ENCODE measurements around the gene CSNK2A1.

The CSNK2A1 gene

GRCh38 chr20:532530-532929 is 11.1 kb downstream of the CSNK2A1 start:
- Histone ChIP-seq H3K27ac (ENCODE audit: low read length) (no peak overlapping the region), H2AFZ (ENCODE audit: low read length) (no peak overlapping the region), H3K36me3 (replicated peaks; ENCODE audit: insufficient read depth, low read length) (no peaks in the 10 kb centered on the region; the same call in 1 of the 2 replicates), H3K9me3 (replicated peaks; ENCODE audit: insufficient read depth, low read length) (no peaks in the 10 kb centered on the region), H3K4me2 (ENCODE audit: low read depth, low read length) (no peak overlapping the region), H3K9ac (ENCODE audit: low read length) (no peak overlapping the region), H3F3A (ENCODE audit: insufficient read depth, low read length) (no peaks in the 10 kb centered on the region), H3K4me1 (ENCODE audit: low read length) (no peaks in the 10 kb centered on the region), H3K9me2 (replicated peaks; ENCODE audit: insufficient read depth, low read length) (no peaks in the 10 kb centered on the region), H3K79me2 (ENCODE audit: low read length) (peaks cover 100% of the 10 kb centered on the region), H3K27me3 (replicated peaks; ENCODE audit: insufficient read depth, low read length) (no peaks in the 10 kb centered on the region), H3K4me3 (ENCODE audit: low read length) (no peak overlapping the region), H4K20me1 (ENCODE audit: insufficient read depth, low read length) (peaks cover 67% of the 10 kb centered on the region)
- no peak for TF ChIP-seq EZH2 (optimal IDR thresholded peaks at IDR 0.05; ENCODE audit: low read depth, low read length)
- TF ChIP-seq, protein P1, sequence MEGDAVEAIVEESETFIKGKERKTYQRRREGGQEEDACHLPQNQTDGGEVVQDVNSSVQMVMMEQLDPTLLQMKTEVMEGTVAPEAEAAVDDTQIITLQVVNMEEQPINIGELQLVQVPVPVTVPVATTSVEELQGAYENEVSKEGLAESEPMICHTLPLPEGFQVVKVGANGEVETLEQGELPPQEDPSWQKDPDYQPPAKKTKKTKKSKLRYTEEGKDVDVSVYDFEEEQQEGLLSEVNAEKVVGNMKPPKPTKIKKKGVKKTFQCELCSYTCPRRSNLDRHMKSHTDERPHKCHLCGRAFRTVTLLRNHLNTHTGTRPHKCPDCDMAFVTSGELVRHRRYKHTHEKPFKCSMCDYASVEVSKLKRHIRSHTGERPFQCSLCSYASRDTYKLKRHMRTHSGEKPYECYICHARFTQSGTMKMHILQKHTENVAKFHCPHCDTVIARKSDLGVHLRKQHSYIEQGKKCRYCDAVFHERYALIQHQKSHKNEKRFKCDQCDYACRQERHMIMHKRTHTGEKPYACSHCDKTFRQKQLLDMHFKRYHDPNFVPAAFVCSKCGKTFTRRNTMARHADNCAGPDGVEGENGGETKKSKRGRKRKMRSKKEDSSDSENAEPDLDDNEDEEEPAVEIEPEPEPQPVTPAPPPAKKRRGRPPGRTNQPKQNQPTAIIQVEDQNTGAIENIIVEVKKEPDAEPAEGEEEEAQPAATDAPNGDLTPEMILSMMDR (IDR thresholded peaks at IDR 0.05; ENCODE audit: low read length) = no peak
- no peak for TF ChIP-seq EZH2phosphoT487 (IDR thresholded peaks at IDR 0.05; ENCODE audit: low read length)
- no peak for DNase-seq

DNA sequence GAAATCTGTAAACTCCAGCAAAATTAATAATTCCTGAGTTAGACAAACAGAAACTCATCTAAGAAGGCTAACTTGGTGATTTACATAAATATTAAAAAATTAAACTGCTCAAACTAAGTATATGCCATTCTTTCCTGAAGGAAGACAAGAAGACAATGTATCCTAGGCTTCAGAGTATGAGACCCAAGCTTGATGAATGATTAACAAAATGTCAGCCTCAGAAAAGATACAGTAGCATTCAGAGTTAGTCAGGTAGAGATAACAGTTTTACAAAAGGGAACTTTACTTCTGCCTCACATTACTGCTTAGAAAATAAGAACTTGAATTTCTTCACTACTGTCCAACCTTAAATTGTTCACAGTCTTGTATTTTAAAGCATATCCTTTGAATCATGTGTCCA is 12.0 kb downstream of the CSNK2A1 start:
- no peak overlapping the region for H2AFZ ChIP-seq (ENCODE audit: low read length)
- H3K27me3 ChIP-seq (replicated peaks; ENCODE audit: insufficient read depth, low read length) = no peaks in the 10 kb centered on the region
- no peak for DNase-seq
- no peaks in the 10 kb centered on the region for H3K36me3 ChIP-seq (replicated peaks; ENCODE audit: insufficient read depth, low read length)
- no peaks in the 10 kb centered on the region for H3K4me1 ChIP-seq (ENCODE audit: low read length)
- peaks cover 100% of the 10 kb centered on the region for H3K79me2 ChIP-seq (ENCODE audit: low read length)
- H3F3A ChIP-seq (ENCODE audit: insufficient read depth, low read length) = no peaks in the 10 kb centered on the region
- H3K9me2 ChIP-seq (replicated peaks; ENCODE audit: insufficient read depth, low read length) = no peaks in the 10 kb centered on the region
- no peak overlapping the region for H3K4me2 ChIP-seq (ENCODE audit: low read depth, low read length)
- no peaks in the 10 kb centered on the region for H3K9me3 ChIP-seq (replicated peaks; ENCODE audit: insufficient read depth, low read length)
- no peak overlapping the region for H3K4me3 ChIP-seq (ENCODE audit: low read length)
- H3K9ac ChIP-seq (ENCODE audit: low read length) = no peak overlapping the region
- peaks cover 58% of the 10 kb centered on the region for H4K20me1 ChIP-seq (ENCODE audit: insufficient read depth, low read length)
- H3K27ac ChIP-seq (ENCODE audit: low read length) = no peak overlapping the region
- TF ChIP-seq, protein P1 (IDR thresholded peaks at IDR 0.05; ENCODE audit: low read length) = no peak
- no peak for TF ChIP-seq EZH2 (optimal IDR thresholded peaks at IDR 0.05; ENCODE audit: low read depth, low read length)
- TF ChIP-seq EZH2phosphoT487 (IDR thresholded peaks at IDR 0.05; ENCODE audit: low read length) = no peak

GRCh38 chr20:530321-530720 is 13.3 kb downstream of the CSNK2A1 start:
- H3K9ac ChIP-seq (ENCODE audit: low read length) = no peak overlapping the region
- no peak overlapping the region for H2AFZ ChIP-seq (ENCODE audit: low read length)
- H3K4me2 ChIP-seq (ENCODE audit: low read depth, low read length) = no peak overlapping the region
- no peak overlapping the region for H3K4me3 ChIP-seq (ENCODE audit: low read length)
- DNase-seq = no peak
- no peak overlapping the region for H3K27ac ChIP-seq (ENCODE audit: low read length)
- H3K27me3 ChIP-seq (replicated peaks; ENCODE audit: insufficient read depth, low read length) = no peaks in the 10 kb centered on the region
- H3K79me2 ChIP-seq (ENCODE audit: low read length) = peaks cover 95% of the 10 kb centered on the region
- H3K9me3 ChIP-seq (replicated peaks; ENCODE audit: insufficient read depth, low read length) = no peaks in the 10 kb centered on the region
- H3K9me2 ChIP-seq (replicated peaks; ENCODE audit: insufficient read depth, low read length) = no peaks in the 10 kb centered on the region
- no peaks in the 10 kb centered on the region for H3K36me3 ChIP-seq (replicated peaks; ENCODE audit: insufficient read depth, low read length)
- no peaks in the 10 kb centered on the region for H3F3A ChIP-seq (ENCODE audit: insufficient read depth, low read length)
- peaks cover 49% of the 10 kb centered on the region for H4K20me1 ChIP-seq (ENCODE audit: insufficient read depth, low read length)
- TF ChIP-seq, protein P1 (IDR thresholded peaks at IDR 0.05; ENCODE audit: low read length) = no peak
- TF ChIP-seq EZH2phosphoT487 (IDR thresholded peaks at IDR 0.05; ENCODE audit: low read length) (no peak), EZH2 (optimal IDR thresholded peaks at IDR 0.05; ENCODE audit: low read depth, low read length) (no peak)
- H3K4me1 ChIP-seq (ENCODE audit: low read length) = no peaks in the 10 kb centered on the region

All from MM.1S (cell line).